Osteocyte (in vitro differentiated cells): ENCODE results near the gene TEF. TPM values are rescaled to one million over a fixed set of nuclear protein-coding genes. Genes with fewer than 3 reads are reported as not detected.

Experiments used
- DNase-seq: peaks from one replicate; pipeline ENCODE4 v3.0.0; 2021; ENCODE audit warnings: mixed read lengths; ENCODE audit not compliant: unreplicated experiment; ENCODE audit errors: extremely low spot score
- H3K27ac Mint-ChIP-seq: one replicate; pipeline ENCODE4 v1.8.0; 2021; ENCODE audit warnings: mild to moderate bottlenecking, mixed read lengths; ENCODE audit not compliant: unreplicated experiment
- H3K27me3 Mint-ChIP-seq: one replicate; pipeline ENCODE4 v1.8.0; 2021; ENCODE audit warnings: mixed read lengths; ENCODE audit not compliant: unreplicated experiment
- H3K36me3 Mint-ChIP-seq: one replicate; pipeline ENCODE4 v1.8.0; 2021; ENCODE audit warnings: mixed read lengths; ENCODE audit not compliant: unreplicated experiment
- H3K4me1 Mint-ChIP-seq: one replicate; pipeline ENCODE4 v1.8.0; 2021; ENCODE audit warnings: mixed read lengths; ENCODE audit not compliant: unreplicated experiment
- H3K4me3 Mint-ChIP-seq: one replicate; pipeline ENCODE4 v1.8.0; 2021; ENCODE audit warnings: mild to moderate bottlenecking, moderate library complexity, mixed read lengths; ENCODE audit not compliant: unreplicated experiment
- H3K9me3 Mint-ChIP-seq: one replicate; pipeline ENCODE4 v1.8.0; 2021; ENCODE audit warnings: mixed read lengths; ENCODE audit not compliant: unreplicated experiment
- CTCF ChIP-seq: fragments of 200-600 bp; sonication (generic); IDR thresholded peaks from 2 replicates; pipeline ENCODE4 v1.5.0; 2021; ENCODE audit warnings: antibody characterized with exemption, mild to moderate bottlenecking, moderate library complexity
- total RNA-seq: library from RNA; stranded (reverse); gene quantifications from 2 replicates; pipeline ENCODE4 v1.2.1, GENCODE V29; 2021

TEF gene
- total RNA-seq, 1 donor from 2014 or later = 5.7 TPM

- TF ChIP-seq CTCF = no peak
- H3K9me3 Mint-ChIP-seq = no peaks in the 10 kb centered on the region
- H3K4me1 Mint-ChIP-seq = peaks cover 14% of the 10 kb centered on the region
- H3K36me3 Mint-ChIP-seq = no peaks in the 10 kb centered on the region
- no peak overlapping the region for H3K4me3 Mint-ChIP-seq
- no peak overlapping the region for H3K27ac Mint-ChIP-seq
- peaks cover 4% of the 10 kb centered on the region for H3K27me3 Mint-ChIP-seq
- no peak for DNase-seq
Measured at GRCh38 chr22:41367680-41368542, 13.8 kb upstream of the TEF start.

- DNase-seq = no peak
- TF ChIP-seq CTCF = no peak
Measured at GRCh38 chr22:41368543-41369423, 13.0 kb upstream of the TEF start.

GRCh38 chr22:41369424-41369745 is 12.4 kb upstream of the TEF start:
- H3K4me3 Mint-ChIP-seq = no peak overlapping the region
- H3K4me1 Mint-ChIP-seq = peaks cover 14% of the 10 kb centered on the region
- peaks cover 4% of the 10 kb centered on the region for H3K27me3 Mint-ChIP-seq
- no peaks in the 10 kb centered on the region for H3K36me3 Mint-ChIP-seq
- H3K9me3 Mint-ChIP-seq = no peaks in the 10 kb centered on the region
- DNase-seq = no peak
- no peak overlapping the region for H3K27ac Mint-ChIP-seq
- no peak for TF ChIP-seq CTCF

More at GRCh38 chr22:41368543-41369423, 13.0 kb upstream of the TEF start:
- no peaks in the 10 kb centered on the region for H3K9me3 Mint-ChIP-seq
- H3K4me1 Mint-ChIP-seq = peaks cover 14% of the 10 kb centered on the region
- no peaks in the 10 kb centered on the region for H3K36me3 Mint-ChIP-seq
- peaks cover 4% of the 10 kb centered on the region for H3K27me3 Mint-ChIP-seq
- no peak overlapping the region for H3K4me3 Mint-ChIP-seq
- no peak overlapping the region for H3K27ac Mint-ChIP-seq

- no peak overlapping the region for H3K27ac Mint-ChIP-seq
- DNase-seq = no peak
- no peak overlapping the region for H3K4me3 Mint-ChIP-seq
Measured at GRCh38 chr22:41369837-41370236, 11.9 kb upstream of the TEF start.

More at GRCh38 chr22:41369837-41370236, 11.9 kb upstream of the TEF start:
- no peak for TF ChIP-seq CTCF
- Mint-ChIP-seq H3K4me1 (peaks cover 17% of the 10 kb centered on the region), H3K27me3 (peaks cover 4% of the 10 kb centered on the region), H3K9me3 (no peaks in the 10 kb centered on the region), H3K36me3 (no peaks in the 10 kb centered on the region)
